ENCODE data around the gene FRMPD4. TPM values are rescaled to one million over a fixed set of nuclear protein-coding genes. Genes with fewer than 3 reads are reported as not detected.
A peak's percentile ranks its signal among the peaks of the same experiment; 100 is the strongest.

FRMPD4 gene
- total and polyA plus RNA-seq, 2 donors (not counting 1 experiment from before 2014, with no cell fraction given): 0.50 to 1.5 TPM

DNA sequence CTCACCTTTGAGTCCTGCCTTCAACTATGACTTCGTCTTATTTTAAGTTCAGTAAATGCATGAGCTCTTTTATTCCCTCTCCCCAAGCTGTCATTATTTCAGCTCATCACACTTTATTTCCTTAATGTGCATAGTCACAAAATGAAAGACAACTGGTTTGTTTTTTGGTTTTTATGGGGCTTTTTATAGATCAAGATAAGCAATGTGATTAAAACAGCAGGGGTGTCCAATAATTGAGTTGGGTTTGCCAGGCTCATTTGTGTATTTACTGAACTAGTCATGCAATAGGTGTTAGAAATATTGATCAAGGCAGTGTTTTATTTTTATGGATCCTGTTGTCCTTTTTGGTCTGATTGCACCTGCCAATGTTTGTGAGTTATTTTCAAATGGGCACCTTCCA is 102.2 kb downstream of the FRMPD4 start:
- Histone ChIP-seq H3K9ac (ENCODE audit: insufficient read depth, low read length) (no peak overlapping the region), H2AFZ (ENCODE audit: low read length) (no peak overlapping the region), H3K79me2 (ENCODE audit: control insufficient read depth, insufficient read depth, low read length) (no peaks in the 10 kb centered on the region), H3K27me3 (ENCODE audit: control insufficient read depth, insufficient read depth, low read length) (no peaks in the 10 kb centered on the region), H3K4me2 (ENCODE audit: extremely low read depth, insufficient read depth, low read length) (no peak overlapping the region), H3K4me3 (replicated peaks in 1 of 4; ENCODE audit: control extremely low read depth in 1 of 4, insufficient read depth in 1 of 4, low read depth in 3 of 4, low read length in 4 of 4) (no peak overlapping the region), H3K4me1 (ENCODE audit: control insufficient read depth, extremely low read depth, insufficient read depth, low read length) (no peaks in the 10 kb centered on the region), H3K36me3 (ENCODE audit: control insufficient read depth, insufficient read depth, low read length) (no peaks in the 10 kb centered on the region), H4K20me1 (ENCODE audit: control insufficient read depth, extremely low read depth, insufficient read depth, low read length) (no peaks in the 10 kb centered on the region), H3K27ac (ENCODE audit: insufficient read depth, low read length) (no peak overlapping the region), H3K9me3 (ENCODE audit: control insufficient read depth, insufficient read depth, low read depth, low read length) (no peaks in the 10 kb centered on the region)
- TF ChIP-seq, protein P1, sequence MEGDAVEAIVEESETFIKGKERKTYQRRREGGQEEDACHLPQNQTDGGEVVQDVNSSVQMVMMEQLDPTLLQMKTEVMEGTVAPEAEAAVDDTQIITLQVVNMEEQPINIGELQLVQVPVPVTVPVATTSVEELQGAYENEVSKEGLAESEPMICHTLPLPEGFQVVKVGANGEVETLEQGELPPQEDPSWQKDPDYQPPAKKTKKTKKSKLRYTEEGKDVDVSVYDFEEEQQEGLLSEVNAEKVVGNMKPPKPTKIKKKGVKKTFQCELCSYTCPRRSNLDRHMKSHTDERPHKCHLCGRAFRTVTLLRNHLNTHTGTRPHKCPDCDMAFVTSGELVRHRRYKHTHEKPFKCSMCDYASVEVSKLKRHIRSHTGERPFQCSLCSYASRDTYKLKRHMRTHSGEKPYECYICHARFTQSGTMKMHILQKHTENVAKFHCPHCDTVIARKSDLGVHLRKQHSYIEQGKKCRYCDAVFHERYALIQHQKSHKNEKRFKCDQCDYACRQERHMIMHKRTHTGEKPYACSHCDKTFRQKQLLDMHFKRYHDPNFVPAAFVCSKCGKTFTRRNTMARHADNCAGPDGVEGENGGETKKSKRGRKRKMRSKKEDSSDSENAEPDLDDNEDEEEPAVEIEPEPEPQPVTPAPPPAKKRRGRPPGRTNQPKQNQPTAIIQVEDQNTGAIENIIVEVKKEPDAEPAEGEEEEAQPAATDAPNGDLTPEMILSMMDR (conservative IDR thresholded peaks at IDR 0.05 in 1 of 2, IDR thresholded peaks at IDR 0.05 in 1 of 2; ENCODE audit: low read depth in 1 of 2, low read length in 2 of 2): no peak
- TF ChIP-seq EZH2 (IDR thresholded peaks at IDR 0.05; ENCODE audit: low read length, missing control alignments): no peak
- no peak for DNase-seq (ENCODE audit: low read depth in 2 of 2)

DNA sequence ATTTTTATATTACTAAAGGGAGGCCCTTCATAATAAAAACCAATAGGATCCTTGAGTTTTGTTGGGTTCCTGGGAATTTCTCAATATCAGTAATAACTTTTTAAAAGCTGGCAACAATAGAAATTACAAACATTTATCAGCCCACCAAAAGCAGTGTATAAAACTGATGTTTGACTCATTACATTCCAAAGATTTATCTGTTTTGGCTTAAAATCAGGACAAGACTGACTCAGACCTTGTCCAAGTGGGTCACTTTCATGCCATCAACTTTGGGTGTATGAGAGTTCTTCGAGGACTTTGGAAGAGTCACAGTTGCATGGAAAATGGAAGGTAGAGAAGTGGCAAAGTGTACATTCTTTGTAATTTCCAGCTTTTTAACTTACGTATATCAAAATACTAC is 102.8 kb downstream of the FRMPD4 start:
- Histone ChIP-seq H3K4me3 (replicated peaks in 1 of 4; ENCODE audit: control extremely low read depth in 1 of 4, insufficient read depth in 1 of 4, low read depth in 3 of 4, low read length in 4 of 4) (no peak overlapping the region), H3K36me3 (ENCODE audit: control insufficient read depth, insufficient read depth, low read length) (no peaks in the 10 kb centered on the region), H3K79me2 (ENCODE audit: control insufficient read depth, insufficient read depth, low read length) (no peaks in the 10 kb centered on the region), H3K27me3 (ENCODE audit: control insufficient read depth, insufficient read depth, low read length) (no peaks in the 10 kb centered on the region), H3K9me3 (ENCODE audit: control insufficient read depth, insufficient read depth, low read depth, low read length) (no peaks in the 10 kb centered on the region), H3K9ac (ENCODE audit: insufficient read depth, low read length) (no peak overlapping the region), H3K4me2 (ENCODE audit: extremely low read depth, insufficient read depth, low read length) (no peak overlapping the region), H4K20me1 (ENCODE audit: control insufficient read depth, extremely low read depth, insufficient read depth, low read length) (no peaks in the 10 kb centered on the region), H3K4me1 (ENCODE audit: control insufficient read depth, extremely low read depth, insufficient read depth, low read length) (no peaks in the 10 kb centered on the region), H2AFZ (ENCODE audit: low read length) (no peak overlapping the region), H3K27ac (ENCODE audit: insufficient read depth, low read length) (no peak overlapping the region)
- DNase-seq (ENCODE audit: low read depth in 2 of 2): peak in 1 of 2 donors; percentile 16
- TF ChIP-seq EZH2 (IDR thresholded peaks at IDR 0.05; ENCODE audit: low read length, missing control alignments): no peak
- TF ChIP-seq, protein P1 (conservative IDR thresholded peaks at IDR 0.05 in 1 of 2, IDR thresholded peaks at IDR 0.05 in 1 of 2; ENCODE audit: low read depth in 1 of 2, low read length in 2 of 2): no peak

DNA sequence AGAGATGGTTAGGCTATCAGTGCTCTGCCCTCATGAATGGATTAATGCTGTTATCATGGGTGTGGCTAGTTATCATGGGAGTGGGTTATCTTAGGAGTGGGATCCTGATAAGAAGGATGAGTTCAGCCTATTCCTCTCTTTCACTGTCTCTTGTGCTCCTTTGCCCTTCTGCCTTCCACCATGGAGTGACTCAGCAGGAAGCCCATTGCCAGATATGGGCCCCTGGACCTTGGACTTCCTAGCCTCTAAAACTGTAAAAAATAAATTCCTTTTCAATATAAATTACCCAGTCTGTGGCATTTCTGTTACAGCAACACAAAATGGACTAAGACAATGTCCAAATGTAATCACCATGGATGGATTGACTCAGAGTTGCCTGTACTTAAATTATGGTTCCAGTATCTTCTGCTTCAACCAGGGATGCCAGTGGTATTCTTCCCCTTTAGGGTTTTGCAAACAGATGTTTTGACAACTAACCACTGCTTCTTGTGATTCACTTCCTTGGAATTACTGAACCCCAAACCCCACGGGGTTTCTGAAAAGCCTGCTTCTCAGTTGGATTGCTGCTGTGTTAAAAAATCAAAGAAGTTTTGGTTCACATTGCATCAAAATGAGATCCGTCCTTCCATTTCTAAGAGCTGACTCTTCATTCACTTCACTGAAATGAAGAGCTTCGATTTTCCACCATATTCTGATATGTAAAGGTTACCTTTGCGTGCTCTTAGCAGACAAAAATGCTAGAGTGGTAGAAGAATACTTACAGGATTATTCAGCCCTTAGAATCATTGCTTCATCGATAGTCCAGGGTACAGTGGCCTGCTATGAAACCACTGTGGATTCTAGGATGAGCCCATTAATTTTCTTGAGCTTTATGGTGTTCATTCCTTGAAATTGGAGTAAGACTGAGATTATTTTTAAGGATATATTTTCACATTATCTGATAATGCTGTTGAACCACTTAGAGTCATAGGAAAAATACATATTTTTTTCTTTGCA is 107.7 kb downstream of the FRMPD4 start:
- TF ChIP-seq EZH2 (IDR thresholded peaks at IDR 0.05; ENCODE audit: low read length, missing control alignments): no peak
- TF ChIP-seq, protein P1 (conservative IDR thresholded peaks at IDR 0.05 in 1 of 2, IDR thresholded peaks at IDR 0.05 in 1 of 2; ENCODE audit: low read depth in 1 of 2, low read length in 2 of 2): no peak
- Histone ChIP-seq H3K9me3 (ENCODE audit: control insufficient read depth, insufficient read depth, low read depth, low read length) (no peaks in the 10 kb centered on the region), H3K79me2 (ENCODE audit: control insufficient read depth, insufficient read depth, low read length) (no peaks in the 10 kb centered on the region), H3K9ac (ENCODE audit: insufficient read depth, low read length) (no peak overlapping the region), H3K27me3 (ENCODE audit: control insufficient read depth, insufficient read depth, low read length) (no peaks in the 10 kb centered on the region), H3K36me3 (ENCODE audit: control insufficient read depth, insufficient read depth, low read length) (no peaks in the 10 kb centered on the region), H3K27ac (ENCODE audit: insufficient read depth, low read length) (no peak overlapping the region), H3K4me2 (ENCODE audit: extremely low read depth, insufficient read depth, low read length) (no peak overlapping the region), H2AFZ (ENCODE audit: low read length) (no peak overlapping the region), H3K4me3 (replicated peaks in 1 of 4; ENCODE audit: control extremely low read depth in 1 of 4, insufficient read depth in 1 of 4, low read depth in 3 of 4, low read length in 4 of 4) (no peak overlapping the region), H3K4me1 (ENCODE audit: control insufficient read depth, extremely low read depth, insufficient read depth, low read length) (no peaks in the 10 kb centered on the region), H4K20me1 (ENCODE audit: control insufficient read depth, extremely low read depth, insufficient read depth, low read length) (no peaks in the 10 kb centered on the region)
- peak; percentile 30 to 59 for DNase-seq (ENCODE audit: low read depth in 2 of 2)
